GM19238 (cell line): ENCODE data around the gene PRDM4.

Source experiments
- DNase-seq: peaks from one replicate; pipeline ENCODE4 v3.0.0; 2011; ENCODE audit warnings: low spot score; ENCODE audit not compliant: insufficient read length

Gene PRDM4, protein sequence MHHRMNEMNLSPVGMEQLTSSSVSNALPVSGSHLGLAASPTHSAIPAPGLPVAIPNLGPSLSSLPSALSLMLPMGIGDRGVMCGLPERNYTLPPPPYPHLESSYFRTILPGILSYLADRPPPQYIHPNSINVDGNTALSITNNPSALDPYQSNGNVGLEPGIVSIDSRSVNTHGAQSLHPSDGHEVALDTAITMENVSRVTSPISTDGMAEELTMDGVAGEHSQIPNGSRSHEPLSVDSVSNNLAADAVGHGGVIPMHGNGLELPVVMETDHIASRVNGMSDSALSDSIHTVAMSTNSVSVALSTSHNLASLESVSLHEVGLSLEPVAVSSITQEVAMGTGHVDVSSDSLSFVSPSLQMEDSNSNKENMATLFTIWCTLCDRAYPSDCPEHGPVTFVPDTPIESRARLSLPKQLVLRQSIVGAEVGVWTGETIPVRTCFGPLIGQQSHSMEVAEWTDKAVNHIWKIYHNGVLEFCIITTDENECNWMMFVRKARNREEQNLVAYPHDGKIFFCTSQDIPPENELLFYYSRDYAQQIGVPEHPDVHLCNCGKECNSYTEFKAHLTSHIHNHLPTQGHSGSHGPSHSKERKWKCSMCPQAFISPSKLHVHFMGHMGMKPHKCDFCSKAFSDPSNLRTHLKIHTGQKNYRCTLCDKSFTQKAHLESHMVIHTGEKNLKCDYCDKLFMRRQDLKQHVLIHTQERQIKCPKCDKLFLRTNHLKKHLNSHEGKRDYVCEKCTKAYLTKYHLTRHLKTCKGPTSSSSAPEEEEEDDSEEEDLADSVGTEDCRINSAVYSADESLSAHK

DNA sequence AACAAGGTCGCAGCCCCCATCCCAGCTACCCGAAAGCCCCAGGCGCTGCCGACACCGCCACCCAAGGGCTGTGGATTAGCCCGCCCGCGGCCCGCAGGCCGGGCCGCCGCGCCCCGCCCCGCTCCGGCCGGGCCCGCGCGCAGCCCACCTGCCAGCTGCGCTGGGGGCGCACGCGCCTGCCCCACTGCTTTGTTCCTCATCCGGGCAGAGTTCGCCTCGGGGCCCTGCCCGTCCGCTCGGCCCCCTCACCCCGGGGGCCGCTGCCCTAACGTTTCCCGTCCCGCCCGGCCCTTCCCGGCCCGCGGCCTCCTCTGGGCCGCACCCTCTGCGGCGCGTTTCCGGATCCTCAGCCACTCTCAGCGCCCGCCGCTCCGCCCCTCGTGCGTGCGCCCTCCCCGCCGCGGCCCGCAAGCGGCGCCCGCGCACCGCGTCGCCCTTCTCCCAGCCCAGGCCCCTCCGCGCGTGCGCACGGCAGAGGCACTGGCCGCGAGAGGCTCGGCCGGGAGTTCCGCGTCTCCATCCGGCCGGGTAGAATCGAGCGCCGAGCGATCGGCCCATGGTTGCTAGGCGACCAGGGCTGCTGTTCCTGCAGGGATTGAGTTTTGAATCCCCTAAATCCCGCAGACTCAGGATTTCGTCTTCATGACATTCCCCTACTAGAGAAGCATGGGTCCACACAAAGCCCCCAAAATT is at the start of gene PRDM4:
Gene PRDM4 (minus strand): TSS at position 329 of the 693 bp plus-strand sequence. CDS start 622 bp downstream, outside the sequence.
- DNase-seq, result peak; percentile 97

DNA sequence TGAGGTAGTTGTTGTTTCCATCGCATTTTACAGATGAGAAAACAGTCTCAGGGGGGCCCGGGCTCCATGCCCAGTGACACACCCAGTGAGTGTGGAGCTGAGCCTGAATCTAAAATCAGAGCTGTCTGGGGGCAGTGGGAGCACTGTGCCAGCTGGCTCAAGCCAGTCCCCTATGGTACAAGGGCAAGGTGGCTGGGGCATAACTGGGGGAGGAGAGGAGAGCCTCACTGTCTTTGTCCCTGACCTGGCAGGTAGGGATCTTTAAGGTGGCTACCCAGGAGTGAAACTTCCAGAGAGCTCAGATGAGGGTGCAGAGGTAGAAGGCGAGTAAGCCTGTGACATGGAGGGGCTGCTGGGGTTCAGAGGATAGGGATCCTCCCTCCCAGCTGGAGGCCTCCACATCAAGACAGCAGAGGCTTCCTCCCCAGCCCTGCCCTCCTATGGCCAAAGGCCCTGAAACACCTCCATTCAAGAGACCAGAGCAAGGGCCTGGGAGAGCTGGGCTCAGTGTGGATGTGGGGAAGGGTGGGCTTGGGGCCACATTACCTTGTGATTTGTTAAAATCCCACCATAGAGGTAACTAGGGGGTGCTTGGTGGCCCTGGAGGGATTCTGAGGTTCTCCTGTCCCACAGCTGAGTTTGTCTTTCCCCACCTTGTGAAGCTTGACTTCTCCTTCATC is 46.7 kb upstream of the PRDM4 start:
- no peak for DNase-seq

DNA sequence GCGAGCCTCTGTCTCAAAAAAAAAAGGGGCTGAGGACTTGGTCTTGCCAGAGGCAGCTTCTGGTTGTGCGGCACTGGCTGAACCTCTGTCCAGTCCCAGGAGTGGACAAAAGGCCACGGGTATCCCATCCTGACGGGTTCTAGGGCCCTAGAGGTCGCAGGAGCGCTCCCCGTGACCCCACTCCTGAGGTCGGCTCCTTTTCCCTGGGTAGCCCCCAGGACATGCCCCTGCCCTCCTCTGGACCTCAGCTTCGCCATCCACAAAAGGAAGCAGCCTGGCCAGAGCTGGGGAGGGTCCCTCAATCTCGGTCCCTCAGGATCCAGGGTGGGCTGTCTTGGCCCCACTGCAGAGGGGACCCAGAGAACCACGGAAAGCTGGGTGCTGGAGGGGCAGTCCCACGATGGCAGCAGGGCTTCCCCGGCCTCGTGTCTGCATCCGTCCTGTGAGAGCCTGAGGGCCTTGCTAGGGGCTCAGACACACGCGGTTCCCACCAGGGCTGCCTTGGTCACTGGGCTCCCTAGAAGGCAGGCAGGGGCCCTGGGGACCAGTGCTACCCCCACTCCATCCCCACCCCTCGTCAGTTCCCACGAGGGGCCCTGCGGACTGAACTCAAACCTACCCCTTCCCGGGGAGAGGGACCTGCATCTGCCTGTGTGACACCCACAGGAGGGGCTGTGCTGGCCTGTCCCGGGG is 44.7 kb upstream of the PRDM4 start:
- no peak for DNase-seq

DNA sequence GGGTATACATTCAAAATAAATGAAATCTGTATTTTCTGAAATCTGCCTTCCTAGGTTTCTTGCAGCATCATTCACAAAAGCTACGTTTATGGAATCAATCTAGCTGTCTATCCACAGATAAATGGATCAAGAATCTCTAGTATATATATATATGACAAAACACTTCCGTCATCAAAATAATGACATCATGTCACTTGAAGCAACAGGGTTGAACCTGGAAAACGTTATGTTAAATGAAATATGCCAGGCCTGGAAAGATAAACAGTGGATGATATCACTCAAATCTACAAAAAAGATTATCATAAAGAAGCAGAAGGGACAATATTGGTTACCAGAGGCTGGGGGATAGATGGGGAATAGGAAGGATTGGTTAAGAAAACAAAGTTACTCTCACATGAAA is 42.2 kb upstream of the PRDM4 start:
- no peak for DNase-seq

DNA sequence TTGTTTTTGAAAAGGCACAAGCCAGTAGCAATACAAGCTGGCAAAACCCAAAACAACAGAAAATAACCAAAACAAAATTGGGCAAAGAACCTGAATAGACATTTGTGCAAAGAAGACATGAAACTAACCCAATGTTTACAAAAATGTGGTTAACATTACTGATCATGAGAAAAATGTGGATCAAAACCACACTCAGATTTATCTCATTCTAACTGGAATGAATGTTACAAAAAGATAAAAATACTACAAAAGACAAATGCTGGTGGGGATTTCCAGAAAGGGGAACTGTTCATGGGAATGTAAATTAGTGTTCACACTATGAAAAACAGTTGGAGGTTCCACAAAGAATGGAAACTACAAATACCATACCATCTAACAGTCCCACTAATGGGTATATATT is 40.2 kb upstream of the PRDM4 start:
- no peak for DNase-seq

DNA sequence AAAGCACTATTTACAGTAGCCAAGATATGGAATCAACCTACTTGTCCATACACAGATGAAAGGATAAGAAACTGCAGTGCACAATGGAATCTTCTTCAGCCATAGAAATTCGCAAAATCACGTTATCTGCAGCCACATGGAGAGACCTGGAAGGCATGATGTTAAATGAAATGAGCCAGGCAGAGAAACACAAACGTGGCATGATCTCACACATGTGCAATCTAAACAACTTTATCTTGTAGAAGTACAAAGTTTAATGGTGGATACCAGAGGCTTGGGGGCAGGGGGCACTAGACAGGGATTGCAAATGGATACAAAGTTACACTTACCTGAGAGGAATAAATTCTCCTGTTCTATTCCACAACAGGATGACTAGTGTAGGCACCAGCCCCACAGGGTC is 37.6 kb upstream of the PRDM4 start:
- no peak for DNase-seq

DNA sequence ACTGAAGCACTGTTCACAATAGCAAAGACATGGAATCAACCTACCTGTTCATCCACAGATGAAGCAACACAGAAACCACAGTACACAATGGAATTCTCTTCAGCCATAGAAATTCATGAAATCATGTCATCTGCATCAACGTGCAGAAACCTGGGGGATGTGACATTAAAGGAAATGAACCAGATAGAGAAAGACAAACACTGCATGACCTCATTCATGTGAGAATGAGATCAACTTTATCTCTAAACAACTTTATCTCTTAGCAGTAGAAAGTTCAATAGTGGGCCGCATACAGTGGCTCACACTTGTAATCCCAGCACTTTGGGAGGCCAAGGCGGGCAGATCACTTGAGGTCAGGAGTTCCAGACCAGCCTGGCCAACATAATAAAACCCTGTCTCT is 33.5 kb upstream of the PRDM4 start:
- DNase-seq, result no peak

DNA sequence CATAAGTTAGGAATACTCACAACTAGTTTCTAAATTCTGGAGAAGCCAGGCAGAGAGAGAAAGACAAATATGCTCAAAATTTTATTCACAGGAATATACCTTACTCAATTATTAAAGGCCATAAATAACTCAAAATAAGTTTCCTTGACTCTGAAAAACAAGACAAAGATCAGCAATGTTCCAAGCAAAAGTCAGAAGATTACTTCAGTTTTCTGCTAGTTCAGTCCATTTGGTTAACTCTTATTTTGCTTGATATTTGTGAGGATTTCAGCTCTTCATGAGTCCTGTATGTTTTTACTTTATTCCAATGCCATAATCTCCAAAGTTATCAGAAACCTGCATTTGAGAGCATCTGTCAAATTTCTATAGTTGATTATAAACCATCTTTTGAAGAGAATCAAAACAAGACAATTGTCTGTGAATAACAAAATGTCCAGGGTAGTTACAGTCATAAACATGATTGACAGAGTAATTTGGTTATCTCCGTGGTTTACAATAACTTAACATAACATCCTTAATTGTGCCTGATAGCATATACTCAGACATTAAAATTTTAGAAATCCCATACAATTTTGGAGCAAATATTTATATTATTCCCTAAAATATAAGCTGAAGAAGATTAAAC is 30.6 kb upstream of the PRDM4 start:
- DNase-seq, result no peak

DNA sequence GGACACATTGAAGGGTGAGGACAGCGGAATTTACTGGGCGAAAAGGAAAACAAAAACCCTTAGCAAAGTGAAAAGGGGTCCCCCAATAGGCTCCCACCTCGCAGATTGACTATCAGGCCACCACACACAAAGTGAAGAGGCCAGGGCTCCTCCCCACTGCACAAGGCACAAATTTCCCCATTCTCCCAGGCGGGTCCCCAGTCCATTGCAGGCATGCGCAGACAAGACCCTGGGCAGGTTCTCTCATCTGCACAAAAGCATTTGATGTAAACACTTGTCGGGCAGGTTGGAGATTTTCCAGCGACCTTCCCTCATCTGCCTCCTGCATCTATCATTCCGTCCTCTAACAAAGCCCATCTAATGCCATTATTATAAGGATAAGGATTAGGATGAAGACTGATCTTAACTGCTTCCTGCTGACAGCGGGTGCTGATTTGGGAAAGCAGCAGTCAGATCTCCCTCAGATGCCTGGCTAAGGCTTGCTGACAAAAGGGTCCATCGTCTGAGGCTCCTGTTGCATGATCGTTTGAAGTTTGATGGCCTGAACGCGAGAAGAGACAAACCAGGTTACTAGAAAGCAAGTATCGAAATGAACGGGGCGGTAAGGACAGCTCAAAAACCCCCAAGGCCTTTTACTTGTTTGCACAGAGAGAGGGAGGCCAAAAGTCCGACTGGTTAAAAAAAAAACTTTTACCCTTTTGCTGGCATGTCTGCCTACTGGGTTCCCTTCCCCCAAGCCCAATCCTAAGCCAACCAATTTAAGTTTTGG is 27.9 kb upstream of the PRDM4 start:
- DNase-seq, result no peak

DNA sequence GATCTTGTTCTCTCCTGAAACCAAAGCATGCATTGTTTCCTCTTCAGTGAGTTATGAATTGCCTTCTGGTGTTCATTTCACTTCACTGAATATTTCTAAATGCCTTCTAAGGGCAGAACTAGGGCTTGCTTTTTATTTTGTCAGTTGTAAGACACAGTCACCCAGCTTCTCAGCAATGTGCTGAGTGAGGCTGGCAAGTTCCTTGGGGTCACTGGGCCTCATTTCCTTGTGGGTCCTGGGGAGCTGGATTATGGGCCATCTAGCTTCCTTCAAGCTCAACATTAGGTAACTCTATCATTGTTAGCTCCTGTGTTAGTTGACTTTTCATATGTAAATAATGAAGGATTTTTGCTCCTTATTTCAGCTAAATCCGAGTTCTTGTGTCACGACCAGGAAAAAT is 27.3 kb upstream of the PRDM4 start:
- DNase-seq, result no peak

DNA sequence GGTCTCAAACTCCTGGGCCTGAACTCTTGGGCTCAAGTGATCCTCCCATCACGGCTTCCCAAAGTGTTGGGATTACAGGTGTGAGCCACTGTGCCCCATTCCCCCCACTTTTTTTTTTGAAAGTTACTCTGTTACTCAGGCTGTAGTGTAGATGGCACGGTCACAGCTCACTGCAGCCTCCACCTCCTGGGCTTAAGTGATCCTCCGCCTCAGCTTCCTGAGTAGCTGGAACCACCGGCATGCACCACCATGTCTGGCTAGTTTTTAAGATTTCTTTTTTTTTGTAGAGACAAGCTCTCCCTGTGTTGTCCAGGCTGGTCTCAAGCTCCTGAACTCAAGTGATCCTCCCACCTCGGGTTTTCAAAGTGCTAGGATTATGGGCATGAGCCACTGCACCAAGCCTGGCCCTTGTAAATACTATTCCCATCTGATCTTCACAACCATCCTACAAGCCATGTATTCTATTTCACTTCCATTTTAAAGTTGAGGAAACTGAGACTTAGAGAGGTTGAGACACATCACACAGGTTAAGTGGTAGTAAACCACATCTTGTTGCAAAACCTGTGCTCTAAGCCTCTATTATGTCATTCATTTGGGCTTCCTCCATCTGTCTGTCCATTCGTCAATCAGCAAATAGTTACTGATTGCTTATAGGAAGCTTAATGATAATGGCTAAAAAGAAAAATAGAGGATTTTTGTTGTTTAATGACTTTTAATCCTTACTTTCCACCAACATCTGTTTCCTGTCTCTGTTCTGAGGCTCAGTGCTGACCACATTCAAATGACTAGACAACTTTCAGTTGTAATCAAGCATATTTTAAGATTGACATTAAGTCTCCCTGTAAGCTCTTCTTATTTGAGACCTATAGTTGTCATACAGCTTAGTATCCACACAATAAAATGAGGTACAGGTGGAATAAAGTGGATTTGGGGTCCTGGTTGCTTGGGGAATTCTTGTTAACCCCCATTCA is 22.8 kb upstream of the PRDM4 start:
- DNase-seq, result no peak

DNA sequence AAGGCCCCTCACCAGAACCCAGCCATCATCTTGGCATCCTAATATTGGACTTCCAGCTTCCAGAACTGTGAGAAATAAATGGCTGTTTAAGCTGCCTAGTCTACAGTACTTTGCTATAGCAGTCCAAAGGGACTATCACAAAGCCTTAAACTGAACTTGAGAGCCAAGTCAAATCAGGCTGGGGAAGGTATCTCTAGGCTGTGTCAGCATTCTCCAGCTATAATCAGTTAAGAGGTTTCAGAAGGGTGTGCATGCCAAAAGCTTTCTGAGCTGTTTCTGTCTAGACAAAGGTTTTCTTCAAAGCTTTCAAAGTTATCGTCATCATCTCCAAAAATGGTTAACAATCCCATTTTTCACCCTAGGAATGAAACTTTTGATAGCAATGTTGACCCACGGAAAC is 21.1 kb upstream of the PRDM4 start:
- no peak for DNase-seq

DNA sequence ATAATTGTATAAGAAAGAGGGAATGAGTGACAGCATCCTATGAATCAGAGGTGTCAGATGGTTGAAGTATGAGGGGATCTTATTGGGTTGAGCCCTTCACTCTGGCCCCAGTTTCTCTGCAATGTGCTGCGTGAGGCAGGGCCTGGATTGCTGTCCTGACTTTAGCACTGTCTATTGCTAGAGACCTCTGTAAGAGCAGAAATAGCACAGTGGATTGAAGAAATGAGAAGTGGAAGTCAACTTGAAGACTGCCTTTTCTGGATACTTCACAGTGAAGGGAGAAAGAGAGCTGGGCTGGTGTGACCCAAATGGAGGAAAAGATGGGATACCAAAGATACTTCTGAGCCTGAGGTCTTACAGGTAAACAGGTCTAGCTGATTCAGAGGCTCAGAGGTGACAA is 19.4 kb upstream of the PRDM4 start:
- DNase-seq, result no peak

DNA sequence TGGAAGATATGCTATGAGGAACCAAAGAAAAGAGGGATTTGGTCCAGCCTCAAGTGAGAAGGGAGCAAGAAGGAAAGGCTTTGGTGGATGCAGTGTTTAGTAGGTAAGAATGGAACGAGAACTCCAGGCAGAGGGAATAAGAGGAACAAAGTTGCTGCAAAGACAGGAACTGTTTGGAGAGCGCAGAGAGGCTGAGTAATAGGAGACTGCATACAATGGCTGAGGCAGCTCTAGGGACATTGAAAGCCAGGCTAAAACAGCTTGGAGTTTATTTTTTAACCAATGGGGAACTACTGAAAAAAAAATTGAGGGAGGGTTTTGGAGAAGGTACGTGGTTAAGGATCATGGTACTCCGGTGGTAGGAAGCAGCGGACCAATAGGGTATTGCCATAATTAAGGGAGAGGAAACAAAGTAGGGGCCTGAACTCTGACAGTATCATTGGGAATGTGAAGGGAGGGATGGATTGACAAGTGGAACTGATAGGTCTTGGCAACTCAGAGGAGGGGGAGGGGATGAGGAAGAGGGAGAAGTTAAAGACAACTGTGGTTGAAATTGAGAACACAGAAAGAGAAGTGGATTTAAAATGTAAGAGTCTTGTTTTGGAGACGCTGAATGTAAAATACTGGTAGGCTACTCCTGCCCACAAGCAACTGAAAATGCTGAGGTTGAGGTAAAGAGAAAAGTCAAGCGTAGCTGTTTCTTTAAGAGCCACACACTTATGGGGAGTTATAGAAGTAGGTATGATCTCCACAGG is 18.3 kb upstream of the PRDM4 start:
- peak; percentile 45 for DNase-seq

DNA sequence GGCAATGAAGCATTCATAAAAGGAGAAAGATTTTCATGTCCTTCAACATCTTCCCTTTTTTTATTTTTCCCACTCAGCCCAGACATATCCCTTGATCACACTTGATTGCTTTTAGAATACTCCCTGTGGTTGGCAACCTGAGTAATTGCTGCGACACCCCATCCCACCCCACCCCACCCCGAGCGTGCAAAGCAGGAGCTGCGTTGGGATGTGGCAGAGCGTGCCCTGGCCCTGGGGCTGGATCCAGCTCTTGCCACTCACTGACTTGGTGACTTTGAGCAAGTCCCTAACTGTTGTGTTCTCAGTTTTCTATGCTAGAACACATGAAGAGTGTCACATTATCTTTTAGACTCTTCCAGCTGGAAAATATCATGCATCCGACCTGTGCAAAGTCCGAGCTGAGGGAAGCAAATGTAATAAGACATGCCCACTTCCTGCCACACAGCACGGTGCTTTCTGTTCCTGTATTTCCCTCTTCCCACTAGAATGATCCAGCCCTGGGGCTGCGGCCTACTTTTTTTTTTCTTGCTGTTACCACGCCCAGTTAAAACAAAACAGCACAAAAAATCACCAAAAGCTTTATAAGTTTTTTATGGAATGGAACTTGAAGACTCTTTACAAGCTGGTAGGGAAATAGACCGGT is 17.6 kb upstream of the PRDM4 start:
- no peak for DNase-seq

DNA sequence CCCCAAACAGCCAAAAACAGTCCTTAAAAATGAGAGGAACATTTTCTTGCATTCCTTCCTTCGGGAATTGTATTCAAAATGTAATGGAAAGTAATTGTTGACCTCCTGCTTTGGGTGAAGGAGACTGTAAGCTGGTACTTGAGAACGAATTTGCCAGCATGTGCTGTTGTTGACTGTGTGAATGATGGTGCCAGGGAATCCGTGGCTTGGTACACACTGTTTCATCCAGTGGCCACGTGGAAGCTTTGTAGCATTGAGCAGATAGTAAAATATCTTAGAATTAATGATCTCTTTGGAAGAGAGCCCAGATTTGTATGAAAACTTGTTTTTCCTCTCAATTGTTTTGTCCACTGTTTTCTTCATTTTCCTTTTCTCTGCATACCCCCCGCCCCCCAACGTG is 15.2 kb upstream of the PRDM4 start:
- DNase-seq, result no peak

DNA sequence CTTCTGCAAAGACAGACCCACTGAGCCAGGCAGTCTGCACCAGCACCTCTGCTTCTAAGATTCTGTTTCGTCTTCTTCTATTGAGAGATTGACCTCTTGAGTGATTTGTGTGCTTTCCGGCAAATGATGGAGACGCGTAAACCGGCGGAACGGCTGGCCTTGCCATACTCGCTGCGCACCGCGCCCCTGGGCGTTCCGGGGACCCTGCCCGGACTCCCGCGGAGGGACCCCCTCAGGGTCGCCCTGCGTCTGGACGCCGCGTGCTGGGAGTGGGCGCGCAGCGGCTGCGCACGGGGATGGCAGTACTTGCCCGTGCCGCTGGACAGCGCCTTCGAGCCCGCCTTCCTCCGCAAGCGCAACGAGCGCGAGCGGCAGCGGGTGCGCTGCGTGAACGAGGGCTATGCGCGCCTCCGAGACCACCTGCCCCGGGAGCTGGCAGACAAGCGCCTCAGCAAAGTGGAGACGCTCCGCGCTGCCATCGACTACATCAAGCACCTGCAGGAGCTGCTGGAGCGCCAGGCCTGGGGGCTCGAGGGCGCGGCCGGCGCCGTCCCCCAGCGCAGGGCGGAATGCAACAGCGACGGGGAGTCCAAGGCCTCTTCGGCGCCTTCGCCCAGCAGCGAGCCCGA is 14.3 kb upstream of the PRDM4 start:
- DNase-seq, result no peak
